K562 (cell line): Measurements from ENCODE around the gene NIM1K. TPM values are rescaled to one million over a fixed set of nuclear protein-coding genes. Genes with fewer than 3 reads are reported as not detected.

ENCODE experiments used
- ATAC-seq: fragments of 200-7000 bp; cut with Tn5 transposase; 3 replicates; pipeline ENCODE4 v1.9.1; 2020; ENCODE audit warnings: moderate library complexity
- BruUV-seq: library from RNA; stranded (reverse); fragments of 400-500 nt; replicated peaks from 2 replicates; lab custom pipeline; 2021; lab: Mats Ljungman, UMichigan
- CTCF ChIA-PET: fragments of 300-600 bp; formaldehyde crosslinking; extraction: SDS; loops from one replicate; lab custom pipeline; 2021; ENCODE audit warnings: low intra/inter-chr PET ratio; lab: Yijun Ruan, JAX
- POLR2A ChIA-PET: fragments of 300-600, 350-650 bp; sonication (Branson Sonifier 250); formaldehyde crosslinking; extraction: SDS; loops from one replicate; lab custom pipeline; 2021; ENCODE audit warnings: antibody characterized with exemption, inconsistent platforms; lab: Yijun Ruan, JAX
- DNase-seq, 4 experiments: peaks; one replicate each; pipeline versions ENCODE4 v3.0.0 to v3.0.0-alpha.2; 2011 to 2018; ENCODE audit warnings: low spot score in 3 of 4, mixed read lengths in 3 of 4; ENCODE audit errors: extremely low read depth in 1 of 4
- FAIRE-seq: peaks from 2 replicates; lab custom pipeline; 2011; peaks lifted over from hg19 to GRCh38; lab: Jason Lieb, UNC
- H2AFZ ChIP-seq: 2 replicates; pipeline ENCODE4 v1.6.0; 2011; ENCODE audit warnings: low read depth, low read length, control low read depth, inconsistent platforms
- H3K27ac ChIP-seq: fragments of 200-600 bp; 3 replicates; pipeline ENCODE4 v1.8.0; 2011; ENCODE audit warnings: low read depth, mild to moderate bottlenecking, control low read depth, inconsistent platforms, low read length, moderate library complexity, mixed read lengths; ENCODE audit errors: extremely low read depth
- H3K27me3 ChIP-seq, 2 experiments: fragments of 300-600 bp in 1 of 2; 2 replicates in 1 of 2; 3 replicates in 1 of 2; pipeline versions ENCODE4 v1.6.0 to v1.8.0; 2011; ENCODE audit warnings: inconsistent platforms in 2 of 2, low read length in 2 of 2, mild to moderate bottlenecking in 1 of 2, mixed read lengths in 1 of 2, moderate library complexity in 1 of 2; ENCODE audit not compliant: control insufficient read depth in 2 of 2, insufficient read depth in 2 of 2
- H3K36me3 ChIP-seq: fragments of 300-600 bp; 3 replicates; pipeline ENCODE4 v1.8.0; 2011; ENCODE audit warnings: mild to moderate bottlenecking, low read length, inconsistent platforms; ENCODE audit not compliant: control insufficient read depth, insufficient read depth
- H3K4me1 ChIP-seq, 2 experiments: fragments of 200-600 bp in 1 of 2; replicated peaks in 1 of 2; 2 replicates in 1 of 2; 3 replicates in 1 of 2; pipeline versions ENCODE4 v1.5.1 to v1.8.0; 2011; ENCODE audit warnings: inconsistent platforms in 2 of 2, low read length in 2 of 2, mild to moderate bottlenecking in 1 of 2, mixed read lengths in 1 of 2, moderate library complexity in 1 of 2; ENCODE audit not compliant: control insufficient read depth in 2 of 2, insufficient read depth in 2 of 2
- H3K4me2 ChIP-seq: 2 replicates; pipeline ENCODE4 v1.6.1; 2011; ENCODE audit warnings: low read length, control low read depth, inconsistent platforms, mixed read lengths; ENCODE audit not compliant: insufficient read depth
- H3K4me3 ChIP-seq: fragments of 200-600 bp; sonication (generic), shearing (Covaris generic); 2 replicates; pipeline ENCODE4 v1.5.1; 2016; ENCODE audit warnings: control low read depth, inconsistent platforms
- H3K79me2 ChIP-seq: fragments of 200-600 bp; 3 replicates; pipeline ENCODE4 v1.8.0; 2011; ENCODE audit warnings: low read length, inconsistent platforms; ENCODE audit not compliant: control insufficient read depth, insufficient read depth
- H3K9ac ChIP-seq, 2 experiments: 2 replicates each; pipeline versions ENCODE4 v1.6.0 to v1.6.1; 2011; ENCODE audit warnings: low read depth in 2 of 2, low read length in 2 of 2, control low read depth in 1 of 2, inconsistent platforms in 1 of 2, mild to moderate bottlenecking in 1 of 2, mixed read lengths in 1 of 2; ENCODE audit not compliant: insufficient read depth in 1 of 2
- H3K9me1 ChIP-seq: one replicate; pipeline ENCODE4 v1.6.0; 2011; ENCODE audit warnings: inconsistent platforms, mild to moderate bottlenecking, low read length, moderate library complexity; ENCODE audit not compliant: control insufficient read depth, insufficient read depth
- H3K9me3 ChIP-seq: replicated peaks from 2 replicates; pipeline ENCODE4 v1.5.1; 2011; ENCODE audit warnings: low read depth, low read length, inconsistent platforms; ENCODE audit not compliant: control insufficient read depth, insufficient read depth
- H4K20me1 ChIP-seq: replicated peaks from 2 replicates; pipeline ENCODE4 v1.6.1; 2011; ENCODE audit warnings: low read length, inconsistent platforms, mixed read lengths; ENCODE audit not compliant: control insufficient read depth, insufficient read depth
- ATF1 ChIP-seq, 2 experiments: fragments of 450-650 bp in 1 of 2; IDR thresholded peaks; 2 replicates each; pipeline ENCODE4 v1.6.1; 2016; ENCODE audit warnings: missing compliant biosample characterization in 1 of 2, missing genetic modification characterization in 1 of 2
- CAMTA2 ChIP-seq: fragments of 250-450 bp; sonication (Bioruptor Pico); conservative IDR thresholded peaks from 2 replicates; pipeline ENCODE4 v1.5.1; 2022
- CEBPG ChIP-seq, 3 experiments: fragments of 200-800 bp in 1 of 3; sonication (Bioruptor generic) in 1 of 3; sonication (generic) in 1 of 3; formaldehyde crosslinking in 1 of 3; IDR thresholded peaks in 2 of 3; conservative IDR thresholded peaks in 1 of 3; 2 replicates each; pipeline versions ENCODE4 v1.6.1 to v1.8.0; 2016 to 2022; ENCODE audit warnings: missing compliant biosample characterization in 2 of 3, missing genetic modification characterization in 2 of 3, mild to moderate bottlenecking in 1 of 3, missing genetic modification reagents in 1 of 3
- GTF2A2 ChIP-seq: IDR thresholded peaks from 2 replicates; pipeline ENCODE4 v1.6.1; 2016; ENCODE audit warnings: mild to moderate bottlenecking, missing genetic modification characterization, missing compliant biosample characterization
- KLF1 ChIP-seq: fragments of 450-650 bp; IDR thresholded peaks from 2 replicates; pipeline ENCODE4 v1.6.1; 2016; ENCODE audit warnings: missing genetic modification characterization, missing compliant biosample characterization
- NCOA6 ChIP-seq: fragments of 450-650 bp; IDR thresholded peaks from 2 replicates; pipeline ENCODE4 v1.6.1; 2017; ENCODE audit warnings: mild to moderate bottlenecking
- PCBP2 ChIP-seq: fragments of 200-400 bp; formaldehyde crosslinking; IDR thresholded peaks from 2 replicates; pipeline ENCODE4 v1.6.1; 2018; ENCODE audit warnings: low read length, low read depth, mild to moderate bottlenecking, moderate library complexity; ENCODE audit not compliant: poor library complexity, severe bottlenecking
- ZNF184 ChIP-seq: sonication (generic); formaldehyde crosslinking; IDR thresholded peaks from 2 replicates; pipeline ENCODE4 v1.5.0; 2020; ENCODE audit warnings: missing genetic modification reagents
- ZNF316 ChIP-seq: fragments of 450-650 bp; IDR thresholded peaks from 2 replicates; pipeline ENCODE4 v1.6.1; 2016
- ZNF431 ChIP-seq: sonication (generic); formaldehyde crosslinking; IDR thresholded peaks from 2 replicates; pipeline ENCODE4 v1.8.0; 2022; ENCODE audit warnings: mild to moderate bottlenecking, missing genetic modification reagents
- WGBS: fragments of 100-300 bp; shearing (Covaris generic); methylation state at CpG from one replicate; pipeline ENCODE4 v1.1.6; 2016; ENCODE audit warnings: low coverage, mixed read lengths; ENCODE audit not compliant: insufficient coverage; ENCODE audit errors: missing lambda C conversion rate; 5-methylcytosine and 5-hydroxymethylcytosine counted together
- in situ Hi-C: fragments of 300-500 bp; cut with MboI; formaldehyde crosslinking; loops from 4 replicates; pipeline ENCODE4 v1.15.0; 2018; ENCODE audit warnings: inconsistent platforms, mixed read lengths
- intact Hi-C: fragments of 100-400 bp; cut with micrococcal nuclease; formaldehyde crosslinking; loops from 2 replicates; pipeline ENCODE4 v1.14.2; 2022
- polyA plus RNA-seq, 8 experiments: library from polyadenylated mRNA; depleted of rRNA in 4 of 8; stranded (reverse) in 5 of 8; unstranded in 3 of 8; fragments of >200 nt; fragmentation: Nextera tagmentation in 2 of 8; fragmentation: Illumina TruSeq in 1 of 8; extraction: Ambion mirVana in 2 of 8; extraction: Trizol in 1 of 8; gene quantifications; 2 replicates each; pipeline versions ENCODE4 v1.2.1 to v1.2.3, GENCODE V29; 2011 to 2014; ENCODE audit warnings: inconsistent platforms in 1 of 8, missing spikeins in 1 of 8
- total RNA-seq, 7 experiments: library from RNA; depleted of rRNA in 6 of 7; stranded (reverse); fragments of >200 nt in 6 of 7; fragmentation: Illumina TruSeq in 2 of 7; extraction: Trizol in 2 of 7; gene quantifications; 2 replicates each; pipeline versions ENCODE4 v1.2.1 to v1.2.3, GENCODE V29; 2011 to 2021; ENCODE audit warnings: low replicate concordance in 1 of 7
- TF ChIP-seq, protein P1 (sequence below): fragments of 250-450 bp; sonication (Bioruptor Pico); IDR thresholded peaks from 2 replicates; pipeline ENCODE4 v1.4.0; 2020; ENCODE audit warnings: mild to moderate bottlenecking, moderate library complexity
- TF ChIP-seq, protein P2 (sequence below): fragments of 200-800 bp; sonication (Bioruptor generic); IDR thresholded peaks from 2 replicates; pipeline ENCODE4 v1.6.1; 2017; ENCODE audit warnings: missing genetic modification characterization, missing compliant biosample characterization
- TF ChIP-seq, protein P3 (sequence below): fragments of 250-450 bp; sonication (Bioruptor Pico); IDR thresholded peaks from 2 replicates; pipeline ENCODE4 v1.8.0; 2021; ENCODE audit warnings: moderate library complexity, mild to moderate bottlenecking, inconsistent platforms

Gene NIM1K
- total and polyA plus RNA-seq, 9 of the 15 experiments (the other 6 are each of a cell fraction or from before 2014, with no cell fraction given), result 0.03 to 0.34 (median 0.08) TPM; not detected in 3

DNA sequence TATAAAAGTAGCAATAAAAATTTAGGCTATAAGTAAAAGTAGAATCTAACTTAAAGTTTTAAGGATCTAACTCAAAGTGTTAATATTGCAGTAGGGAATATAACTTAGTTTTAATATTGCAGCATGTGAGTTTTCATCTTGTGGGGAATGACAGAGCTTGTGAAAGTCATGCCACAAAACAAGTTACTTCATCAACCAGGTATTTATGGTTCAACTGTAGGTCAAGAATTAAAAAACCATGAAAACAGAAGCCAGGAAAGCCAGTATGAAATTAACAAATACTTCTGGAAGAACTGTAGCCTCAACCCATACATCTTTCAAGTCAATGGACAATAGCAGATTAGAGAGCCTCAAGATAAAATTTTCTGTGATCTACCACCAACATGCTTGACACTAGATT, 102.2 kb downstream of the NIM1K start (continued):
- TF ChIP-seq, protein P1, sequence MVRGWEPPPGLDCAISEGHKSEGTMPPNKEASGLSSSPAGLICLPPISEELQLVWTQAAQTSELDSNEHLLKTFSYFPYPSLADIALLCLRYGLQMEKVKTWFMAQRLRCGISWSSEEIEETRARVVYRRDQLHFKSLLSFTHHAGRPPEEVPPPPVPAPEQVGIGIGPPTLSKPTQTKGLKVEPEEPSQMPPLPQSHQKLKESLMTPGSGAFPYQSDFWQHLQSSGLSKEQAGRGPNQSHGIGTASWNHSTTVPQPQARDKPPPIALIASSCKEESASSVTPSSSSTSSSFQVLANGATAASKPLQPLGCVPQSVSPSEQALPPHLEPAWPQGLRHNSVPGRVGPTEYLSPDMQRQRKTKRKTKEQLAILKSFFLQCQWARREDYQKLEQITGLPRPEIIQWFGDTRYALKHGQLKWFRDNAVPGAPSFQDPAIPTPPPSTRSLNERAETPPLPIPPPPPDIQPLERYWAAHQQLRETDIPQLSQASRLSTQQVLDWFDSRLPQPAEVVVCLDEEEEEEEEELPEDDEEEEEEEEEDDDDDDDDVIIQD (CRISPR knock-in tag), result no peak

DNA sequence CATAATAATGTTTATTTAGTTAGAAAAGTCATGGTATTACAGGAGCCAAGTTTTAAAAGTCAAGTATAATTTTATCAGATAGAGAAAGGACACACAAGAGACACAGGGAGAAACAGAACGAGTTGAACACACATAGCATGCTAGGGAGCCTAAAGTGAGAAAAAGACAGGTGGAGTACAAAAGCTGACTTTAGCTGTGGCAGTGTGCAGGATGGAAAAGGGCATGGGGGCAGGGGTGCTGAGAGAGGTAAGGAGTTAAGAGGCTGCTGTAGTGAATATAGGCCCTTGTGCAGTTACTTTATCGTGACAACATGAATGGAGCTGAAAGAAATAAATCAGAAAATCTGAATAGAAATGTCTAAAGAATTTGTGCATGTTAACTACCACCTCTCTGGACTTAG, 103.2 kb downstream of the NIM1K start:
- no peaks in the 10 kb centered on the region for H3K4me1 ChIP-seq
- intact Hi-C loops, result no loop called here
- BruUV-seq, result no TSS peak
- DNase-seq (no peak), ATAC-seq (no peak), FAIRE-seq (no peak)
- ChIA-PET POLR2A (interaction anchor here (0.6 to 1.8 kb wide), 5 partner anchors 8 to 17 kb away, joined by 3 to 5 read pairs (median 4); no protein-coding TSS in a partner anchor), CTCF (no interaction called here)
- in situ Hi-C loops, result no loop called here
- H3K9ac ChIP-seq, result no peak overlapping the region
- 70% methylated on average over 2 of the region's 2 CpGs for WGBS
- H3K4me3 ChIP-seq, result no peak overlapping the region
- H2AFZ ChIP-seq, result no peak overlapping the region
- H3K36me3 ChIP-seq, result peaks cover 96% of the 10 kb centered on the region
- no peaks in the 10 kb centered on the region for H3K27me3 ChIP-seq
- H3K79me2 ChIP-seq, result peaks cover 7% of the 10 kb centered on the region
- no peaks in the 10 kb centered on the region for H3K9me3 ChIP-seq
- H3K4me2 ChIP-seq, result no peak overlapping the region
- no peaks in the 10 kb centered on the region for H3K9me1 ChIP-seq
- H3K27ac ChIP-seq, result no peak overlapping the region
- H4K20me1 ChIP-seq, result no peaks in the 10 kb centered on the region; the same call in 1 of the 2 replicates
- no peak for TF ChIP-seq CEBPG (CRISPR knock-in tag; IDR thresholded peaks at IDR 0.05)
- TF ChIP-seq CEBPG (tag; conservative IDR thresholded peaks at IDR 0.05 in 1 of 2, IDR thresholded peaks at IDR 0.05 in 1 of 2), result no peak
- TF ChIP-seq, protein P2, sequence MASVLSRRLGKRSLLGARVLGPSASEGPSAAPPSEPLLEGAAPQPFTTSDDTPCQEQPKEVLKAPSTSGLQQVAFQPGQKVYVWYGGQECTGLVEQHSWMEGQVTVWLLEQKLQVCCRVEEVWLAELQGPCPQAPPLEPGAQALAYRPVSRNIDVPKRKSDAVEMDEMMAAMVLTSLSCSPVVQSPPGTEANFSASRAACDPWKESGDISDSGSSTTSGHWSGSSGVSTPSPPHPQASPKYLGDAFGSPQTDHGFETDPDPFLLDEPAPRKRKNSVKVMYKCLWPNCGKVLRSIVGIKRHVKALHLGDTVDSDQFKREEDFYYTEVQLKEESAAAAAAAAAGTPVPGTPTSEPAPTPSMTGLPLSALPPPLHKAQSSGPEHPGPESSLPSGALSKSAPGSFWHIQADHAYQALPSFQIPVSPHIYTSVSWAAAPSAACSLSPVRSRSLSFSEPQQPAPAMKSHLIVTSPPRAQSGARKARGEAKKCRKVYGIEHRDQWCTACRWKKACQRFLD, result no peak
- no peak for TF ChIP-seq ZNF184 (CRISPR knock-in tag)
- TF ChIP-seq KLF1 (tag), result no peak
- TF ChIP-seq ZNF431 (CRISPR knock-in tag), result no peak
- TF ChIP-seq NCOA6, result no peak
- no peak for TF ChIP-seq PCBP2
- no peak for TF ChIP-seq GTF2A2 (tag)
- TF ChIP-seq ZNF316, result no peak
- TF ChIP-seq ATF1 (CRISPR knock-in tag; IDR thresholded peaks at IDR 0.05), result no peak
- TF ChIP-seq ATF1 (tag; IDR thresholded peaks at IDR 0.05), result no peak
- TF ChIP-seq, protein P3, sequence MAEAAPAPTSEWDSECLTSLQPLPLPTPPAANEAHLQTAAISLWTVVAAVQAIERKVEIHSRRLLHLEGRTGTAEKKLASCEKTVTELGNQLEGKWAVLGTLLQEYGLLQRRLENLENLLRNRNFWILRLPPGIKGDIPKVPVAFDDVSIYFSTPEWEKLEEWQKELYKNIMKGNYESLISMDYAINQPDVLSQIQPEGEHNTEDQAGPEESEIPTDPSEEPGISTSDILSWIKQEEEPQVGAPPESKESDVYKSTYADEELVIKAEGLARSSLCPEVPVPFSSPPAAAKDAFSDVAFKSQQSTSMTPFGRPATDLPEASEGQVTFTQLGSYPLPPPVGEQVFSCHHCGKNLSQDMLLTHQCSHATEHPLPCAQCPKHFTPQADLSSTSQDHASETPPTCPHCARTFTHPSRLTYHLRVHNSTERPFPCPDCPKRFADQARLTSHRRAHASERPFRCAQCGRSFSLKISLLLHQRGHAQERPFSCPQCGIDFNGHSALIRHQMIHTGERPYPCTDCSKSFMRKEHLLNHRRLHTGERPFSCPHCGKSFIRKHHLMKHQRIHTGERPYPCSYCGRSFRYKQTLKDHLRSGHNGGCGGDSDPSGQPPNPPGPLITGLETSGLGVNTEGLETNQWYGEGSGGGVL (CRISPR knock-in tag), result no peak
- TF ChIP-seq, protein P1 (CRISPR knock-in tag), result no peak
- no peak for TF ChIP-seq CAMTA2 (CRISPR knock-in tag)
